Fibroblast of lung (primary cell): ENCODE measurements around the gene SMG7. TPM values are rescaled to one million over a fixed set of nuclear protein-coding genes. Genes with fewer than 3 reads are reported as not detected.

ENCODE experiments used
- DNase-seq, 2 donors: peaks; one replicate each; pipeline versions ENCODE4 v3.0.0 to v3.0.0-alpha.2; 2010; ENCODE audit warnings: low read depth in 2 of 2
- H2AFZ ChIP-seq: 2 replicates; pipeline ENCODE4 v1.5.1; 2012; ENCODE audit warnings: low read length, control low read depth, inconsistent platforms
- H3K27ac ChIP-seq: 2 replicates; pipeline ENCODE4 v1.5.1; 2011; ENCODE audit warnings: low read length, control low read depth; ENCODE audit not compliant: insufficient read depth
- H3K27me3 ChIP-seq: 2 replicates; pipeline ENCODE4 v1.5.1; 2011; ENCODE audit warnings: mild to moderate bottlenecking, low read length; ENCODE audit not compliant: control insufficient read depth, insufficient read depth
- H3K36me3 ChIP-seq: 2 replicates; pipeline ENCODE4 v1.5.1; 2011; ENCODE audit warnings: low read length; ENCODE audit not compliant: control insufficient read depth, insufficient read depth
- H3K4me1 ChIP-seq: 2 replicates; pipeline ENCODE4 v1.5.1; 2011; ENCODE audit warnings: low read length; ENCODE audit not compliant: control insufficient read depth, insufficient read depth; ENCODE audit errors: extremely low read depth
- H3K4me2 ChIP-seq: 2 replicates; pipeline ENCODE4 v1.5.1; 2011; ENCODE audit warnings: low read length, control low read depth; ENCODE audit not compliant: insufficient read depth; ENCODE audit errors: extremely low read depth
- H3K4me3 ChIP-seq, 4 experiments: fragments of 200-600 bp in 1 of 4; sonication (generic) in 1 of 4; replicated peaks in 1 of 4; 2 replicates each; pipeline ENCODE4 v1.5.1; 2011 to 2016; ENCODE audit warnings: low read length in 4 of 4, low read depth in 3 of 4, mild to moderate bottlenecking in 3 of 4, control low read depth in 2 of 4, inconsistent platforms in 1 of 4, mixed read lengths in 1 of 4; ENCODE audit not compliant: insufficient read depth in 1 of 4; ENCODE audit errors: control extremely low read depth in 1 of 4
- H3K79me2 ChIP-seq: 2 replicates; pipeline ENCODE4 v1.5.1; 2012; ENCODE audit warnings: mild to moderate bottlenecking, low read length, inconsistent platforms; ENCODE audit not compliant: control insufficient read depth, insufficient read depth
- H3K9ac ChIP-seq: 2 replicates; pipeline ENCODE4 v1.5.1; 2011; ENCODE audit warnings: mild to moderate bottlenecking, low read length, control low read depth; ENCODE audit not compliant: insufficient read depth
- H3K9me3 ChIP-seq: 2 replicates; pipeline ENCODE4 v1.5.1; 2012; ENCODE audit warnings: low read depth, low read length; ENCODE audit not compliant: control insufficient read depth, insufficient read depth
- H4K20me1 ChIP-seq: 2 replicates; pipeline ENCODE4 v1.5.1; 2011; ENCODE audit warnings: low read length; ENCODE audit not compliant: control insufficient read depth, insufficient read depth; ENCODE audit errors: extremely low read depth
- CTCF ChIP-seq, 2 donors: IDR thresholded peaks in 1 of 2; conservative IDR thresholded peaks in 1 of 2; 1 replicate in 1 of 2; 2 replicates in 1 of 2; pipeline ENCODE4 v1.5.1; 2011 to 2012; ENCODE audit warnings: low read length in 2 of 2, control low read depth in 1 of 2, inconsistent platforms in 1 of 2, low read depth in 1 of 2, mild to moderate bottlenecking in 1 of 2
- EZH2 ChIP-seq: IDR thresholded peaks from 2 replicates; pipeline ENCODE4 v1.5.1; 2012; ENCODE audit warnings: low read length, control low read depth, mild to moderate bottlenecking; ENCODE audit errors: missing control alignments
- polyA plus RNA-seq, 2 donors: library from polyadenylated mRNA; depleted of rRNA in 1 of 2; stranded (reverse) in 1 of 2; unstranded in 1 of 2; fragments of >200 nt; gene quantifications; 2 replicates each; pipeline ENCODE4 v1.2.1, GENCODE V29; 2011 to 2012; ENCODE audit warnings: missing spikeins in 1 of 2
- total RNA-seq: library from RNA; depleted of rRNA; stranded (reverse); fragments of >200 nt; gene quantifications from 2 replicates; pipeline ENCODE4 v1.2.1, GENCODE V29; 2014

SMG7 gene
- total and polyA plus RNA-seq, 2 donors (not counting 1 experiment from before 2014, with no cell fraction given): 23.1 to 30.7 TPM

- no peak overlapping the region for H3K9ac ChIP-seq
- H3K4me2 ChIP-seq: peak overlapping the region; percentile 54
- H3K4me3 ChIP-seq: no peak overlapping the region
- H4K20me1 ChIP-seq: no peaks in the 10 kb centered on the region
- peaks cover 8% of the 10 kb centered on the region for H3K4me1 ChIP-seq
- H2AFZ ChIP-seq: no peak overlapping the region
- peak overlapping the region; percentile 40 for H3K27ac ChIP-seq
- peaks cover 8% of the 10 kb centered on the region for H3K36me3 ChIP-seq
- H3K9me3 ChIP-seq: no peaks in the 10 kb centered on the region
- H3K27me3 ChIP-seq: no peaks in the 10 kb centered on the region
- TF ChIP-seq CTCF (conservative IDR thresholded peaks at IDR 0.05 in 1 of 2, IDR thresholded peaks at IDR 0.05 in 1 of 2; ENCODE audit: low read depth in 1 of 2, low read length in 2 of 2) (no peak), EZH2 (no peak)
- no peak for DNase-seq
- H3K79me2 ChIP-seq: peaks cover 1% of the 10 kb centered on the region
Measured at GRCh38 chr1:183514235-183514634, 41.9 kb downstream of the SMG7 start.

- TF ChIP-seq CTCF (conservative IDR thresholded peaks at IDR 0.05 in 1 of 2, IDR thresholded peaks at IDR 0.05 in 1 of 2; ENCODE audit: low read depth in 1 of 2, low read length in 2 of 2) (no peak), EZH2 (no peak)
- H4K20me1 ChIP-seq: no peaks in the 10 kb centered on the region
- H3K36me3 ChIP-seq: peaks cover 8% of the 10 kb centered on the region
- no peak overlapping the region for H3K4me3 ChIP-seq
- H3K9me3 ChIP-seq: no peaks in the 10 kb centered on the region
- no peak overlapping the region for H3K9ac ChIP-seq
- peak; percentile 80 to 86 for DNase-seq
- H2AFZ ChIP-seq: no peak overlapping the region
- H3K27me3 ChIP-seq: no peaks in the 10 kb centered on the region
- peak overlapping the region; percentile 66 for H3K4me2 ChIP-seq
- H3K4me1 ChIP-seq: peaks cover 8% of the 10 kb centered on the region
- H3K27ac ChIP-seq: peak overlapping the region; percentile 53
- H3K79me2 ChIP-seq: no peaks in the 10 kb centered on the region
Measured at GRCh38 chr1:183515002-183515689, 42.8 kb downstream of the SMG7 start.

- Histone ChIP-seq H3K9me3 (no peaks in the 10 kb centered on the region), H3K27ac (no peak overlapping the region), H3K36me3 (peaks cover 8% of the 10 kb centered on the region), H3K4me1 (peaks cover 8% of the 10 kb centered on the region), H3K27me3 (no peaks in the 10 kb centered on the region), H3K9ac (no peak overlapping the region), H3K4me2 (no peak overlapping the region), H4K20me1 (no peaks in the 10 kb centered on the region), H3K4me3 (no peak overlapping the region), H2AFZ (no peak overlapping the region), H3K79me2 (no peaks in the 10 kb centered on the region)
- TF ChIP-seq CTCF (conservative IDR thresholded peaks at IDR 0.05 in 1 of 2, IDR thresholded peaks at IDR 0.05 in 1 of 2; ENCODE audit: low read depth in 1 of 2, low read length in 2 of 2) (no peak), EZH2 (no peak)
- DNase-seq: no peak
Measured at GRCh38 chr1:183516725-183517124, 44.4 kb downstream of the SMG7 start.
